T1000 (cell line): ENCODE results near the gene EHD1.
"Not testable (repeated sequence)": the region's sequence is repeated elsewhere in the genome, so short reads cannot be mapped to it uniquely, and the experiment has no call there.

Experiments used
- DNase-seq: peaks from one replicate; lab custom pipeline; 2025; ENCODE audit warnings: mixed read lengths; lab: John Stamatoyannopoulos, UW

The EHD1 gene

DNA sequence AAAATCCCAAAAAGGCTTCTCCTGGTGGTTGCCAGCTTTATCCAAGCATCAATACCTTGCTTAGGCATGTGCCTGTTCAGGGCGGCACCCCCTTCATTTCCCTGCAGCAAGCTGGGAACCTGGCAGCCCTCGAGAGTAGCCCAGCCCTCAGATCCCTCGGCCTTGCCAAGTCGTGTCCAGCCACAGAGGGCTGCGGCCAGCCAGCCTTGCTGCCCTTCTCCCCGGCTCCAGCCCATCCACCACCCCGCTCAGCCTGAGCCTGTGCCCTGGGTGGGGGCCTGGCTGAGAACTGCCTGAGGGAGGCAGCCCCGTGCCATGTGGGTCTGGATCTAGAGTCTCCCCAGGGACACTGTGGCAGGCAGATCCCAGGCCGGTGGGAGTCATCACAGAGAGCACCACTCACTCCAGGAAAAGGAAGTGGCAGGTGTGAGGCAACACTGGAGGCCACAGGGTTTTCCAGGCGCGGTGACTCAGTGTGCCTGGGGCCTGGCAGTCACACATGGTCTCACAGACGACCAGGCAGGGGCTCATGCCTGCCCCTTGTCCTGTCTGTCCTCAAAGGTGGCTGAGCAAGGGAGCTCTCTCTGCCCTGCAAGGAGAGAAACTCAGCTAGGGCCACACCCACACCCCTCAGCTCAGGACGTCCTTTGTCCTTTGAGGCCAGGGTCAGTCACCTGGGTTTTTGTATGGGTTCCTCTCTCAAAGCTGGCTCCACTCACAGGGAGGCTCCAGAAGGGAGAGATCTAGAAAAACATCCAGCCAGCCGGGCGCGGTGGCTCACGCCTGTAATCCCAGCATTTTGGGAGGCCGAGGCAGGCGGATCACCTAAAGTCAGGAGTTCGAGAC is 21.8 kb downstream of the EHD1 start:
- DNase-seq = peak; percentile 86

DNA sequence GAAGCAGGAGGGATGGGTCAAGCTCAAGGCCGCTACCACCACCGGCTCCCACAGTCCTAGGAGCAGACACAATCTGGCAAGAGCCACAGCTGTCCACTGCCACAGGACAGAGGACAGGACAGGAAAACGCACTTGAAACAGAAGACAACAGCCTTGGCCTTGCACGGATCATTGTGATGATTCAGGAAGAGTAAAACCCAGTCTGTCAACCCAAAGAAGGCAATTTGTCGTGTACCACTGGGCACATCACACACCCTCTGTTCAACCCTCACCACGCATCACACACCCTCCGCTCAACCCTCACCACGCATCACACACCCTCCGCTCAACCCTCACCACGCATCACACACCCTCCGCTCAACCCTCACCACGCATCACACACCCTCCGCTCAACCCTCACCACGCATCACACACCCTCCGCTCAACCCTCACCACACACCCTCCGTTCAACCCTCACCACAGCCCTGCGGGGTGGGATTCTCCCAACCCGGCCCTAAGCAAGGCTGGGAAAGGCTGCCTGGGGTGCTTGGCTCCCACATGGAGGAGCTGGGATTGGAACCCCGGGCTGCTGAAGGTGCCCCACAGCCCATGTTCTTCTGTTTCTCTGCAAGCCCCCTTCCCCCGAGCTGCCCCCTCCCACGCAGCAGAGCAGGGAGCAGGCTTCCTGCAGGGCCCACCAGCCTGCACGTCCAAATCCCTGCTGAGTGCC is 22.7 kb downstream of the EHD1 start:
- DNase-seq = no peak

- DNase-seq = peak; percentile 93
These were observed 23.6 kb downstream of the EHD1 start for GRCh38 chr11:64854534-64855502.

GRCh38 chr11:64854157-64854533 is 24.3 kb downstream of the EHD1 start:
- no peak for DNase-seq

GRCh38 chr11:64853709-64854108 is 24.7 kb downstream of the EHD1 start:
- no peak for DNase-seq

DNA sequence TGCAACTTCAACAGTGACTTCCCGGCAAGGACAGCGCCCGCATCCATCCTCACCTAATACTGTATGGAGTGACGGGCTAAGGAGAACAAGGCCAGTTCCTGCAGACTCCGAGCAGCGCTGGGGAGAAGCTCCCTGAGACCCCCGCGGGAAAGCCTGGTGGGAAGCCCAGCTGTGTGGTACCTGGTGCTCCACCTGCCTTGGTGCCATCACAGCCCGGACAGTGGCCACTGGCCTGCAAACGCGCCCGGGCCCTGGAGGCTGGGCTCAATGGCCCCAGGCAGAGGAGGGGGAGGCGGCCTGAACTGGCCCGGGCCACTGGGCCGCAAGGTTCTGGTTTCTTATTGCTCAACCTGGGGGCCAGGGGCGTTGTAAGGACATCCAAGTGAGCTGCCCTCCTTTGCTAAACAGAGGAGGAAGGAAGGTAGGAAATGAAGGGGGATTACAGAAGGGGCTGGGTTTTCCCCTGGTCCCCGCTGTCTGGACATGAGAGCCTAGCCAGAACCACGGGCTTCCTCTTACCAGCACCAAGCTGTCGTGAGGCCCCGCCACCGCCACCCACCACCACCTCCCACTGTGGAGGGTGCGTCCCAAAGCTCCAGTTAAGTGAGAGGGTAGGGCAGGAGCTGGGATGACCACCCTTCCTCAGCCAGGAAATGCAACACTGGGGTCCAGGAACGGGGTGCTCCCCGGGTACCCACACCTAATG is 25.5 kb downstream of the EHD1 start:
- no peak for DNase-seq

DNA sequence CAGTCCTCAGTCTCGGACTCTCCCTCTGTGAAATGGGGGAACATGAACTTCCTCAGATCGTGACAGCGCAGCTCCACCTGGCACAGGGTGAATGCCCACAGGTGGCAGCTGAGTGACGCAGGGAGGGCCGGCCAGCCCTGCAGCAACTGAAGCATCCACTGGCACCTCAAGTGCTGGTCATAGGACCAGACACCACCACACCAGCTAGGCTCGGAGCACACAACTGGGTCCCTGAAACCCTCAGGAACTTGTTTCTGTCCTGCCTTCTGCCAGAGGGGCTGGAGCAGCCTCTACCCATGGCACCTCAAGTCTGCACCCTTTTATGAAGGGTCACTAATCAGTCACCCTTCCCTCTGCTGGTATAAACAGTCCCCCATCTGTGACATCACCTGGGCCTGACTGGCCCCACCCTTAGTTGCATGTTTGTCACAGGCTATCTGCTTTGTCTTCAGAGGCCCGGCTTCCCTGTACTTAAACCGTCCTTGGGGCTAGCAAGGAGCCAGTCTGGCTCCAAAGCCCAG is 26.5 kb downstream of the EHD1 start:
- no peak for DNase-seq

GRCh38 chr11:64850979-64851567 is 27.3 kb downstream of the EHD1 start:
- no peak for DNase-seq

- no peak for DNase-seq
These were observed 28.6 kb downstream of the EHD1 start for GRCh38 chr11:64849598-64850356.

DNA sequence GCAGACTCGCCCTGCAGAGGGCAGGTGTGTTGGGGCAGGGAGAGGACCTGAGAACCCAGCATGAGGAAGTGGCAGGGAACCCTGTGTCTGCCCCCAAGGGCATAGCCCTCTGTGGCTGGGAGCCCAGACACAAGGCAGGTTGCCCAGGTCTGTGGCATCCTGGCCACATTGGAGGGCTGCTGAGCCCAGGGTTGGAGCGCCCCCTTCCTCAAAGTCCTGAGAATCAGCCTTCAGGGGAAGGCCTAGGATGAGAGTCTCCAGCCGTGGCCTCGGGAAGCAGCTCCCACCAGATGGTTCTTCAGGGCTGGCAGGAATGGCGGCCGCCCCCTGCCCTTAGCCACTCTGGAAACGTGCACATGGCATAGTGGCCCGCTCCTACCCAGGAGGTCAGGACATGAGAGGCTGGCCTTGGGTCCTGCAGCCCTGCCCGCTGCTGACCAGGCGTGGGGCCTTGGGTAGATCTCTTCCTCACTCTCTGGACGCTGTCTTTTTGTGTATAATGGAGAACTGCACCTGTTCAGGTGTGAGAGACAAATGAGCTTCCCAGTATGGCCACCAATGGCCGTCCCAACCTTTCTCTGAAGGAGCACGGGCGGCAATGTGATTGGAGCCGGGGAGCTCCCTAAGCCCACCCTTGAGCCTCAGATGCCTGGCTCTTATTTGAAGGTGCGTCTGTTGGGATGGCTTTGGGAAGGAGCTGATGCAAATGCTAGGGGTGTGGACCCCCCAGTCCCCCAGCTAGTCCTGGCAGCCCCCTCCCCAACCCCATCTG is 29.4 kb downstream of the EHD1 start:
- DNase-seq = no peak

DNA sequence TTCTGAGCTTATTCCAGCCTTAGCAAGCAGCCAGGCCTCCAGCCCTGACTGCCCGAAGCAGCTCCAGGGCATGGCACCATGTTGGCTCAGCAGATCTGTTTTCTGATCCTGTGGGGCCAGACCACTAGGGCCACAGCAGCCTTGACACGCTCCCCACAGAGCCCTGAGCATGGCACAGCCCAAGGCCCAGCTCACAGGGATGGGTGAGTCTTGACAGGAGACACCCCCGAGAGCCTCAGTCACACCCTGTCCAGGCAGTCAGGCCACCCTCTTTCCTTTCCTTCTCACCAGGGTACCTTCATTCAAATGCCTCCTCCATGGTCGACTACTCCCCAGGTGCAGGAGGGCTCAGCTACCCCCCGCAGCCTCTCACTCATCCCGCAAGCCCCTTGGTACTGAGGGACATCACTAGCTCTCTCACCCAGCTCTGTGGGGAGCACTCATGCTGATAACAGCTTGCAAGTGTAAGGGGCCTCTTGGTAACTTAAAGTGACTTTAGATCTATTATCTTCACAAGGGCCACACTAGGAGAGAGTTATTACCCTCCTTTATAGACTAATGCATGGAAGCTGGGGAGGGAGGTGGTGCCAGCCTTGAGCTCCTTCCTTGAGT is 30.1 kb downstream of the EHD1 start:
- no peak for DNase-seq

DNA sequence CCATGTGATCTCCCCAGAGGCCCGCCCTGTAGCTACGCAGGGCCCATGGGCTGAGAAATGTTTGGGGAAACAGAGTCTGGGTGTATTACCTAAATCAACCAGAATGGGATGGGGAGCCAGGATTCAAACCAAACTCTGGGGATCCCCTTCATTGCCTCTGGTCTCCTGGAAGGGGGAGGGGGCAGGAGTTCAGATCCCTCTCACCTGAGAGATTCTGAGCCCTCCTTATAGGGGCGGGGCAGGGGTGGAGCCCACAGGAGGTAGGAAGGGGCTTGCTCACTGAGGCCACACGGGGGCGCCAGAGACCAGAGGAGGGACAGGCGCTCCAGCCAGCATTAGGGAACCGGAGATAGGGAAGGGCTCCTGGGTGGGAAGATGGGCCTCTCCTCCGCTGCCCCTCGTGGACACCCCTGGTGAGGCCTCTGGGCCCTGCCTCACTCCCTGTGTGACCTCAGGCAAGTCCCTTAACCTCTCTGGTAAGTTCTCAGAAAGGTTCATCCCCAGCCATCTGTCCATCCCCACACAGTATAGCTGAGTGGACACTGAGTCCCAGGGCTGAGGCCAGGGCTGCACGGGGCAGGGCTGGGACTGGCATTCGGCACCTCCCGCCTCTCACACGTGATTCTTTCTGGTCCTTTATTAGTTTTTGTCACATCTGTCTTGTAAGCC is 31.3 kb downstream of the EHD1 start:
- peak; percentile 83 for DNase-seq

DNA sequence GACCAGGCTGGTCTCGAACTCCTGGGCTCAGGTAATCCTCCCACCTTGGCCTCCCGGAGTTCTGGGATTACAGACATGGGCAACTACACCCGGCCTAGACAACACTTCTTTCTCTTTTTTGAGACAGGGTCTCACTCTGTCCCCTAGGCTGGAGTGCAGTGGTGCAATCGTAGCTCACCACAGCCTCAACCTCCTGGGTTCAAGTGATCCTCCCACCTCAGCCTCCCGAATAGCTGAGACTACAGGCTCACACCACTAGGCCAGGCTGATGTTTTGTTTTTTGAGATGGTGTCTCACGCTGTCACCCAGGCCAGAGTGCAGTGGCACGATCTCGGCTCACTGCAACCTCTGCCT is 32.7 kb downstream of the EHD1 start:
- DNase-seq = not testable (repeated sequence)

DNA sequence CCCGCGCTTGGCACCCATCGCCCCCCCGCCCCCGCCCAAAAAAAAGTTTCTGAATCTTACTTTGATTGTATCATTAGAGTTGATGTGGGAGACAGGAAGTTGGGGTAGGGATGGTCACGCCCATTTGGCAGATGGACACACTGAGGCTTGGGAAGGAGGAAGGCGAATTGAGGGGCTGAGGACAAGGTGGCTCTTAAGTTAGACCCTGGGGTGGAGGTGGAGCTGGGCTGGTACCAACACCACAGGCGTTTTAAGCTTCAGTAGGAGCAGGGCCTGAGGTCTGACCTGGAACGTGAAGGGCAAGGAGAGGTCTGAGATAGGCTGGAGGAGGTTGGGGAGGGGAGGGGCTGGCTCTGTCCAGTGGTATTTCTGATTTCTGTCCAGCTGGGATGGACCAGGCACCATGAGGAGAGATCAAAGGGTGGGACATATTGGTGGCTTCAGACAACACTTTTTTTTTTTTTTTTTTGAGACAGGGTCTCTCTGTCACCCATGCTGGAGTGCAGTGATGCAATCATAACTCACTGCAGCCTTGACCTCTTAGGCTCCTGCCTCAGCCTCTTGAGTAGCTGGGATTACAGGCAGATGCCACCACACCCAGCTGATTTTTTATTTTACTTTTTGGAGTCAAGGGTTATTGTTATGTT is 33.2 kb downstream of the EHD1 start:
- DNase-seq = no peak

DNA sequence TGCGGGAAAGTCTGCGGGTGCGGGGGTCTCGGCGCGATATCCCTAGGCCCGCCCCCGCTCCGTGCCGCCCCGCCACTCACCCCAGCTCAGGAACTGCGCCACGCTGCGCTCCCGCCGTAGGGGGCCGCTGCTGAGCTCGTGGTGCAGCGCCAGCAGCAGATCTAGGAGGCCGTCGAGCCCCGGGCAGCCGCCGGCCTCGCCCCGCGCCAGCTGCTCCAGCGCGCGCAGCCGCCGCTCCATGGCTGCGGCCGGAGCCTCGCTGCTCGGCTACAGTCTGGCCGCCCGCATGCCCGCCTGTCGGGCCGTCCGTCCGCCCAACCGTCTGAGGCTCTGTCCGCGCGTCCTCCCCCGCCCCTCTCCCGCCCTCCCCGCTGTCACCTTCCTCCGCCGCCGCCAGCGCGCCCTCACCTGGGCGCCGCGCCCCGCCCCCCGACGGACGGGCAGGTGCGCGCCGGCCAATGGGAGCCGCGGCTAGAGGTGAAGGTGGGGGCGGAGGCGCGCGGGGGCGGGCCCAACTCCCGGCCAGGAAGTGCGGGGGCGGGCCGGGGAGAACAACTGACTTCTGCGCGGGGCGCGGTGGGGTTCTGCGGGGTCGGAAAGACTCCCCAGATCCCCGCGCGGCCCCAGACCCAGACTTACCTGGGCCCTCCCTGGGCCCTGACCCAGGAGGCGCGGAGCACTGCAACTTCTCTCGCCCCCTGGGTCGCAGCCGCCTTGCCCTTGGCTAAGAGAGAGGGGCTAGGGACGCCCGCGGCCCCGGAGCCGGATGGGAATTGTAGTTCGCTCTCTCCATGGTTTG is 33.9 kb downstream of the EHD1 start, which contains the start of gene CDC42BPG:
CDC42BPG (minus strand) TSS at position 324 of the 799 bp plus-strand sequence; CDS start at position 240, 84 bp downstream.
- DNase-seq = peak; percentile 43

GRCh38 chr11:64843686-64844329 is 34.6 kb downstream of the EHD1 start:
- DNase-seq = no peak
